ENCODE measurements around the gene ASIC4. TPM values are rescaled to one million over a fixed set of nuclear protein-coding genes. Genes with fewer than 3 reads are reported as not detected.

The ASIC4 gene
- total RNA-seq, 2 experiments from 2014 or later, result not detected

GRCh38 chr2:219508971-219509779 is 5.1 kb upstream of the ASIC4 start:
- CTCF ChIA-PET, result interaction anchor here (0.9 to 3.4 kb wide), 6 partner anchors 13 to 57 kb away, joined by 3 to 26 read pairs (median 3); partner anchors contain the start of gene GMPPA
- POLR2A ChIA-PET, result interaction anchor here (0.6 to 1.5 kb wide), 2 partner anchors 10 to 46 kb away, joined by 5 to 6 read pairs; partner anchors contain the start of gene GMPPA

- CTCF ChIA-PET, result interaction anchor here (0.6 to 3.4 kb wide), 13 partner anchors 9 to 1360 kb away, joined by 3 to 26 read pairs (median 3); partner anchors contain the start of gene GMPPA
- POLR2A ChIA-PET, result interaction anchor here (1.5 kb wide), 1 partner anchor 11 kb away, joined by 6 read pairs; the partner anchor contains the start of gene GMPPA
These were observed 4.3 kb upstream of the ASIC4 start for GRCh38 chr2:219509780-219510511.

DNA sequence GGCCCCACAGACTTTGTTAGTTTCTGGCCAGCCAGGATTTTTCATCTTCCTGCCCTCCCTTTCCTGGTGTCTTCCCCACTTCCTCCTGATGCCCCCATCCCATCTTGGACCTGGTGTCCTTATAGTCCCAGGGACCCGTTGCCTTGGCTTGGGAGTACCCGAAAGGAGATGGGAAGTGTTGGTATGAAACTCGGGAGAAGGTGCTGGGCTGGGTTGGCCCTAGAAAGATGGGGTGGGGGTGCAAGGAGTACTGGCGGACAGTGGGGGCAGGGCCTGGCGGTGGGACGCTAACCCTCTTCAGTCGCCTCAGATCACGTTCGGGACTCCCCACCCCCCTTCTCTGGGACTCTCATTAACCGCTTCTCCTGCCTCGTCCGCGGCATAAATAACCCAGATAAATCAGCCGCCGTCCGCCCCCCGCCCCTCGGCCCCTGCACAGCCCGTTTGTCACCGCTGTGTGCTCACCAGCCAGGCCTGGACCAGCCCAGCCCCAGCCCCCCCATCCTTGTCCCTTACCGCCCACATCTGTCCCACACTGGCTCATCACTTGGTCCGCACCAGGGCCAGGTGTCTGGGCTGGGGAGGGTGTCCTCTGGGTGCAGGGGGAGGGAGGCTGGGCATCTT is 3.7 kb upstream of the ASIC4 start:
- ChIA-PET POLR2A (no interaction called here), CTCF (interaction anchor here (0.6 to 3.4 kb wide), 10 partner anchors 12 to 1361 kb away, joined by 3 to 26 read pairs (median 3); partner anchors contain the start of gene GMPPA)

GRCh38 chr2:219511547-219512325 is 2.5 kb upstream of the ASIC4 start:
- CTCF ChIA-PET, result interaction anchor here (1.5 to 2.2 kb wide), 2 partner anchors 16 to 35 kb away, joined by 4 to 5 read pairs; a partner anchor contains a TSS
- POLR2A ChIA-PET, result no interaction called here

- CTCF ChIA-PET, result interaction anchor here (2.2 kb wide), 1 partner anchor 36 kb away, joined by 4 read pairs; no protein-coding TSS in a partner anchor
- POLR2A ChIA-PET, result no interaction called here
These were observed 1.6 kb upstream of the ASIC4 start for GRCh38 chr2:219512524-219513216.

DNA sequence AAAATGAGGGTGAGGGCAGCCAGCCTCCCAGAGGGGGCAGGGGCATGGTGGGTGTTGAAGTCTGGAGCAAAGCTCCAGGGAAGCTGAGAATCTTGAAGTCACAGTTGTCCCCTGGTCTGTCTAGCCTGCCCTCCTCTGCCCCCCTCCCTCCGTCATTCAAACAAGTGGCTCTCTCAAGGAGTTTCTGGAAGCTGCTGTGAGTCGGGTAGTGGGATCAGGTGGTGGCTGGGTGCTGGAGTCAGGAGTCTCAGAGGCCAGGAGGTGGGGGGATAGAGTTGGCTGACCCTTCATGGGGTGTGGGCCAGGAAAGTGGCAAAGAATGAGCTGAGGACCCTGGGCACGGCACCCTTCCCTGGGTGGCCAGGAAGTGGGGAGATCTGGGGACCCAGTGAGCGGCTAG is 495 bp upstream of the ASIC4 start:
- CTCF ChIA-PET, result no interaction called here
- POLR2A ChIA-PET, result no interaction called here

- CTCF ChIA-PET, result interaction anchor here (0.8 kb wide), 2 partner anchors 55 to 113 kb away, joined by 3 read pairs; no protein-coding TSS in a partner anchor
- POLR2A ChIA-PET, result no interaction called here
These were observed 554 bp downstream of the ASIC4 start for GRCh38 chr2:219514836-219515235.

GRCh38 chr2:219515874-219516629 is 1.8 kb downstream of the ASIC4 start:
- CTCF ChIA-PET, result interaction anchor here (0.7 to 0.8 kb wide), 2 partner anchors 76 to 114 kb away, joined by 3 read pairs; no protein-coding TSS in a partner anchor
- POLR2A ChIA-PET, result no interaction called here

DNA sequence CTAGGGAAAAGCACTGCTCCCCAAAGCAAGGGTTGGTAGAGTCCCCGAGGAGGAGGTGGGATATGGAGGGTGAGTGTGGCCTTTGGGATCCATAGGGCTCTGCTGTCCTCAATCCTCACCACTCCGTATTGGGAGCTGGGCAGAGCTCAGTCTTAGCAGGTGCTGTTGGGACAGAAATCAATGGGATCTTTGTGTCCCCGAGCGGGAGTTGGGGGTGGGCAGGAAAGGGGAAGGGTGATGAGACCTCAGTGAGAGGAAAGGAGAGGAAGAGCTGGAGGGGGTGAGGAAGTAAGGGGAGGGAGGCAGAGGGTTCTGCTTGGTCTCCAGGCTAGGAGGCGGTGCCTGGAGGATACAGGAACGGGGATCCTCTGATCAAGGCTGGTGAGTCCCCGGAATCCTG is 2.6 kb downstream of the ASIC4 start:
- ChIA-PET POLR2A (no interaction called here), CTCF (interaction anchor here (0.7 to 2.0 kb wide), 2 partner anchors 13 to 76 kb away, joined by 3 to 5 read pairs; no protein-coding TSS in a partner anchor)

DNA sequence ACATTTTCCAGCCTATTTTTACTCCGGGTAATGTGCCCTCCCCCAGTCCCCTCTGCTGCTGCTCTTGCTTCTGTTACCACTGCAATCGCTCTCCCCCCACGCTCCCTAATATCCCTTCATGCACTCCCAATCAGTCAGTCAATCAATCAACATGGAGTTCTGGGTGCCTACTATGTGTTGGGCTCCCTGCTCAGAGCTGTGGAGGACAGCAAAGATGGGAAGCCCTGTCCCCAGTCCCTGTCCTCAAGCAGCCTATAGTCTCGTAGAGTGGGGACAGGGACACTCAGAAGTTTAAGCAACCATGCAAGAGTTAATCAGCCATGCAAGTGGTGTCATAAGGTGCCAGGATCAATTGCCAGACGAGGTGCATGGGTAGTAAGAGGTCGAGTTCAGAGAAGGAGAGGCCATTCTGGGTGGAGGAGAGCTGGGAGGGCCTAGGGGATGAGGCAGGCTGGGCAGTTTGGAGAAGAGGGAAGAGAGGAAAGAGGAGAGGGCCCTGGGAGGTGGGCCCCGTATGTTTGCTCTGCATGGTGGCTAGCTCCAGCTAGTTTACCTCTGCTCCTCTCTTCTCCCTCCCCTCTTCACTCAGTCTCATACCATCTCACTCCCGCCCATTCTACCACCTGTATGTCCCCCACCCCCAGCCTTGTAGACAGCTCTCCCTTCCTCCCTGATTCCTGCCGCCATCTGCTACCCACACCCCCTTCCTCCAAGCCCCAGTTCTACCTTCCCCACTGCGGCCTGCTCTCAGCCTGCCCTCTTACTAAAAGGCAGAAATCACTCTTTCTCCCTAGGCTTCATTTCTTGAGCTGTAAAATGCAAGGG is 3.9 kb downstream of the ASIC4 start:
- ChIA-PET CTCF (interaction anchor here (0.9 to 2.0 kb wide), 7 partner anchors 8 to 55 kb away, joined by 3 to 7 read pairs (median 3); a partner anchor contains a TSS), POLR2A (no interaction called here)

DNA sequence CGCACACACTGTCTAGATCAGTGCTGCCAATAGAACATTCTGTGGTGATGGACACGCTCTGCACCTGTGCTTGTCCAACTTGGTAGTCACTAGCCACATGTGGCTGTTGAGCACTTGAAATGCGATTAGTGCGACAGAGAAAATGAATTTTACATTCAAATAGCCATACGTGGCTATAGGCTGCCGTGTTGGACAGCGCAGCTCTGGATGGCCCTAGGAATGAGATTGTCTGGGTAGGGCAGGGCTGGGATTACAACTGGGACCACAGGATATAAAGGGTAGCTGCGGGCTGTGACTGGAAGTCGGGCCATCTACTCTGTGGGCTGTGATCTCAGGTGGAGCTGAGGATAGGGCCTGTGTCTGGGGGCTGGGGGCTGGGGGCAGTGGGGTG is 5.2 kb downstream of the ASIC4 start:
- POLR2A ChIA-PET, result no interaction called here
- CTCF ChIA-PET, result interaction anchor here (0.6 to 1.3 kb wide), 2 partner anchors 10 to 45 kb away, joined by 3 read pairs; no protein-coding TSS in a partner anchor

DNA sequence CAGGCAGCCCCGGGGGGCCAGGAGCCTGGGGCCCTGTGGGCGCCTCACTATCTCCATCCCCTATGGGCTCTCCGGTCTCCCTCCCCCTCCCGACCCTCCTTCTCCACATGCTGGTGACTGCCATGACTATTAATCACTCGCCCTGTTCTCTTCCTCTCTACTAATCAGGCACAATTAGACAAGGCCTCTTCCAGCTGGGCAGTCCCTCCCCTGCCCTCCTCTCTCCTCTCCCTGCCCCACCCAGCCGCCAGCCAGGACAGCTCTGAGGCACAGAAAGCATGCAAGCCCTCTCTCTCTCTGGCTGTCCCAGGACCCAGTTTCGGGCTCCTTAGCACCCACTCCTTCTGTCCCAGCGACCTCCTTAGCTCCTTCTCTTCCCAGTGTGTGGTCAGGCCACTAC is 5.8 kb downstream of the ASIC4 start:
- POLR2A ChIA-PET, result no interaction called here
- CTCF ChIA-PET, result interaction anchor here (1.4 to 1.7 kb wide), 3 partner anchors 9 to 118 kb away, joined by 4 to 10 read pairs (median 6); no protein-coding TSS in a partner anchor

GRCh38 chr2:219521066-219521880 is 7.0 kb downstream of the ASIC4 start:
- ChIA-PET CTCF (interaction anchor here (0.6 to 1.7 kb wide), 5 partner anchors 8 to 581 kb away, joined by 3 to 10 read pairs (median 4); no protein-coding TSS in a partner anchor), POLR2A (no interaction called here)

- CTCF ChIA-PET, result interaction anchor here (0.9 to 2.0 kb wide), 5 partner anchors 8 to 120 kb away, joined by 4 to 6 read pairs (median 4); partner anchors contain the start of gene CHPF
- POLR2A ChIA-PET, result no interaction called here
These were observed 8.1 kb downstream of the ASIC4 start for GRCh38 chr2:219522111-219523030.

Measured in activated CD8-positive, alpha-beta memory T cell treated with anti-CD3 and anti-CD28 coated beads for 36 hours (primary cell).